Superior temporal gyrus (tissue), 1 donor: ENCODE results near the gene KLHDC8B.
A peak's percentile ranks its signal among the peaks of the same experiment; 100 is the strongest.

Experiments used
- DNase-seq: peaks from one replicate; pipeline ENCODE4 v3.0.0-alpha.2; 2016; ENCODE audit errors: extremely low spot score

KLHDC8B gene

DNA sequence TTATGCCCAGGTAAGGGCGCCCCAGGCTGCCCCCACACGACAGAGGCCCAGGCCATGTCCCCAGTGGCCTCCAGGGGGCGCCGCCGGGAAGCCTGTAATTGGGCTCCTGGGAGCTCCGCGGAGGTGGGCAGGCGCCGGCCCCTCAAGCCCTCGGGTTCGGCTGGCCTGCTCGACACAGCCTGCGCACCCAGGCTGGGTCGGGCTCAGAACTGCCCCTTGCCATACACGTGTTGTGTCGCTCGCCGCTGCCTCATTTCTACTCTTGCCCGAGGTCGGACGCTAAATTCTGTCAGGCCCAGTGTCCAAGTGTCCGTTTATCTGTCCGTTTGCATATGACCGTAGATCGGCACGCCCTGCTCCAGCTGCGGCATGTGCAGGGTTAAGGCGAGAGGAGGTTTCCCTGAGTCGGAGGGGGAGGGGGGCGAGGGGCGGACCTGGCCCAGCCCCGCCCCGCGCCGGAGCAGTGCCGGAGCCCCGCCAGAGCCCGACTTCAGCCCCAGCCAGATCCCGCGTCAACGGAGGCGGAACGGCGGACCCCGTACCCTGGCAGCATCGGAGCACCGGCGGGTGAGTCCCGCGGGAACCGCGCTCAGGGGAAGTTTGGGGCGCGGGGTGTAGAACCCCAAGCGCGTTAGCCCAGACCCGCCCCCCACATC lies at the start of gene KLHDC8B:
KLHDC8B (plus strand) TSS at position 480 of the 656 bp plus-strand sequence. CDS start 1,172 bp downstream, outside the sequence.
- DNase-seq, result peak; percentile 71

DNA sequence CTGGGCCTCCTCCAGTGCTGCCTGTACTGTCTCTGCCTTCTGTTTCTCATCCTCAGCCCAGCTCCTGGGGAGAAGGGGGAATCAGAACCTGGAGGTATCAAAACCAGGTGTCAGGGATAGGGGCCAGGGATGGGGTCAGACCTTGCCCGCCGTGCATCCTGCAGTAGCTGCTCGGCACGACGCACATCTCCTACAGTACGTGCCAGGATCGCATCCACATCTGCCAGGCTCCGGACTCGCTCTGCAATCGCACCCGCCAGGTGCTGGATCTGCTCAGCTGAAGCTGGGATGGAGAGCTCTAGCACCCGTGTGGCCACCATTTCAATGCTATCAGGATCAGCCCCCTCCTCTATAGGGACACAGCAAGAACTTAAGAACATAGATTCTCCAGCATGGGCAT lies 49.4 kb upstream of the KLHDC8B start:
- DNase-seq, result no peak

GRCh38 chr3:49122451-49122850 lies 48.9 kb upstream of the KLHDC8B start:
- no peak for DNase-seq

DNA sequence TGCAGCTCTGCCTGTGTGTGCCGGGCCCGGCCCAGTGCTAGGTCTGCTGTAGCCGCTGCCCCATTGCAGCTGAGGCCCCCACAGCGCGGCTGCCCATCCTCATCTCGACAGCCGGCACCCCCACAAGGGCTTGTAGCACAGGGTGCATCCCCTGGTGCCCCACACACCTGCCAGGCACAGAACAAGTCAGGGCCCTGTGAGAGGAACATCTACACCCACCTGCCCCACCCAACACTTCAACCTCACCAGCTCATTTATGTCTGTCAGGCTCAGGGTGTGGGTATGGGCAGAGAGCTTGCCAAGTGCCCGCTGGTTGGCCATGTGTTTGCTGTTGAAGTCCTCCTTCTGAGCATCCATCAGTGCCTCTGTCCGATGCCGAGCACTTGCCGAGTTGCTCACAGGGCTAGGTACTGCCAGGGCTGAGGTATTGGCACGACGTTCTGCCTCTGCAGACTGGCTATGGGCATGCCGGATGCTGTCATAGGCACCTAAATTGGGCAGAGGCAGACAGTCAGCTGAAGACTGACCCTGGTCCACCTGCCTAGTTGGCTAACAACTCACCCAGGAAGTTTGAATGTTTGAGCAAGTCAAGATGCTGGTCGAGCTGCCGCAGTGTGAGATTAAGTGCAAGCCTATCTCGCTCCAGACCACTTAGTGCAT lies 48.4 kb upstream of the KLHDC8B start:
- no peak for DNase-seq

DNA sequence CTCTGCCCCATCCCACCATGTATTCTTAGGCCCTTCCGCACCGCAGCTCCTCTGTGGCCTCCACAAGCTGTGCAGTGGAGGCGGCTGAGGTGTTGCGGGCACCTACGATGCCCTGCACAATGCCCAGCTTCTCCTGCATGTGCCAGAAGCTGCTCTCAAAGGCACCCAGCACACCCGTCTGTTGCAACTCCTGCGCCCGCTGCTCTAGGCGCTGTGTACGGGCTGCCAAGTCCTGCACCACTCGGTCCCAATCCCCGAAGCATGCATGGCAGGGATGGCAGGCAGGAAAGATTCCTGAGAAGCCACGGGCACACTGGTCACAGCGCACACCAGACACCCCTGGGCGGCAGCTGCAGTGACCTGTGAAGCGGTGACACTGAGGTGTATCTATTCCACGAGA lies 47.7 kb upstream of the KLHDC8B start:
- DNase-seq, result no peak

- DNase-seq, result no peak
These were observed 47.2 kb upstream of the KLHDC8B start for GRCh38 chr3:49124203-49124602.

- peak; percentile 19 for DNase-seq
These were observed 46.3 kb upstream of the KLHDC8B start for GRCh38 chr3:49124991-49125670.

- no peak for DNase-seq
These were observed 40.4 kb upstream of the KLHDC8B start for GRCh38 chr3:49131040-49131439.

- DNase-seq, result no peak
These were observed 39.8 kb upstream of the KLHDC8B start for GRCh38 chr3:49131576-49131975.

DNA sequence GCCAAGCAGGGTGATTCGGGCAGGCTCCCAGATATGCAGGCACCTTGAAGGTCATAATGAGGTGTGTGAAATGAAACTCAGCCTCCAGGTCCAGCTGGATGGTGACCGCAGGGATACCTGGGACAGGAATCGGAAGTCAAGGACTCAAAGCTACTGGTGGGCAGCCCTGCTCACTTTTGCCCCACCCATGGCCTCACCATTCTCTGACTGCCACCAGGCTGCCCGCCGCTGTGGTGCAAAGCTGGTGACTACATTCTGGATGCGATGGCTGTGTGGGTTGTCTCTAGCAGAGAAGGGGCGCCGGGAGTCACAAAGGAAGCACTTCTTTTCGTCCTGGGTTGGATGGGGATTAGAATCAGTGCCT lies 39.3 kb upstream of the KLHDC8B start:
- no peak for DNase-seq

DNA sequence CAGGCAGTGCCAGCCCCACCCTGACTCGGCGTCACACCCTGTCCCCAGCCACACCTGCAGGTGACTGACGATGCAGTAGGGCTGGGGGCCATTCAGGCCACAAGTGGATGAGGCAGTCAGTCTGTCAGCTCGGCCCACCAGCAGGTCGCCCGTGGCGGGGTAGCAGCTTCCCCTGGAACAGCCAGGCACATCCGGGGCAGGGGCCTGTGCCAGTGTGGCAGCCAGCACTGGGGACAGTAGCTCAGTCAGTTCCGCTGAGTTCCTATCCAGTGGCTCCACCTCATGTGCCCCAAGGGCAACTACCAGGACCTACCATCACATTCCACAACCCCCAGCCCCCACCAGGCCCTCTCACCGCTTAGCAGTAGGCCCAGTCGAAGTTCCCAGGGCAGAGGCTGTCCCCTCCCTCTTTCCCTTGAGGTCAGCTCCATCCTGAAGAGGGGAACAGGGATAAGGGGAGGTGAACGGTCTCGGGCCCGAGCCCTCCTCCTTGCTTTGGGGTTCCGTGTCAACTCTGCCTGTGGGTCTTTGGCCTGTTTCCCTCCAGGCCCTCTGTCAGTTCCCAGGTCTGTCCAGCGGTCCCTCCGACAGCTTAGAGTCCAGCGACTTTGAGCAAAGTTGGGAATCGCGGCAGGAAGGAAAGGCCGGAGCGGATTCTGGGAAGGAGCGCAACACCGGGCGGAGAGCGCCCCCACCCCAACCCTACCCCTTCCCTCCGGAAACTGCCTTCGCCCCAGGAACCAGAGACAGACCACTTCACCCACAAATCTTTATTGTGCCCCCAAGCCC lies 38.8 kb upstream of the KLHDC8B start, which contains the start of gene LAMB2:
LAMB2 (minus strand) TSS at position 614 of the 789 bp plus-strand sequence; CDS start at position 431, 183 bp downstream.
- DNase-seq, result peak; percentile 73

DNA sequence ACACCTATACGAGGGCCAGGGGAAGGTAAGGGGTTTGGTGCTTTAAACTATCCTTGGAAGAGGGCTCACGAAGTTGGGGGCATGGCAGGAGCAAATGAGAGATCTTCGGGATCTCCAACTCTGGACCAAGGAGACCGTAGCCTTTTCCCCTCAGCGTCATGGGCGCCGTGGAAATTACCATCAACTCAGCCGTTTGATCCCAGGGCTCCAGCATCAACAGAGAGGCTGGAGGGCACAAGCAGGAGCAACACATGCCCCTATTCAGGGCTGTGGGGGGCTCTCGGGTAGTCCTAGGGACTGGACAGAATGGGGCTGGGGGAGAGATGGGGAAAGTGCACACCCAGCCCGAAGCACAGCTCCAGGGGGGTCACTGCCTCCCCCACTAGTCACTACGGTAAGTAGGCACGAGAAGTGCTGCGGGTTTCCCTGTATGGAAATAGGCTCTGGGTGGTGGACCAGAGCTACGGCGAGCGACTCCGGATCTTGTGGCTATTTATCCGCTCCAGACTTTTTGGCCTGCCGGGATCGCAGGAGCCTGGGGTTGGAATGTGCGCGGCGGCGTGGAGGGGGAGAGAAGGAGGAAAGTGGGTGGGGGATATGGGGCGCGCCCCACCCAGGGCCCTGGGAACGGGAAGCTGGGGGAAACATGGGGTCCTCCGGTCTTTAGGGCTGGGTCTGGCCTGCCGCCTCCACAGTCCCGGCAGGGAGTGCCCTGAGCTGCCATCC lies 38.0 kb upstream of the KLHDC8B start:
- DNase-seq, result peak; percentile 82

DNA sequence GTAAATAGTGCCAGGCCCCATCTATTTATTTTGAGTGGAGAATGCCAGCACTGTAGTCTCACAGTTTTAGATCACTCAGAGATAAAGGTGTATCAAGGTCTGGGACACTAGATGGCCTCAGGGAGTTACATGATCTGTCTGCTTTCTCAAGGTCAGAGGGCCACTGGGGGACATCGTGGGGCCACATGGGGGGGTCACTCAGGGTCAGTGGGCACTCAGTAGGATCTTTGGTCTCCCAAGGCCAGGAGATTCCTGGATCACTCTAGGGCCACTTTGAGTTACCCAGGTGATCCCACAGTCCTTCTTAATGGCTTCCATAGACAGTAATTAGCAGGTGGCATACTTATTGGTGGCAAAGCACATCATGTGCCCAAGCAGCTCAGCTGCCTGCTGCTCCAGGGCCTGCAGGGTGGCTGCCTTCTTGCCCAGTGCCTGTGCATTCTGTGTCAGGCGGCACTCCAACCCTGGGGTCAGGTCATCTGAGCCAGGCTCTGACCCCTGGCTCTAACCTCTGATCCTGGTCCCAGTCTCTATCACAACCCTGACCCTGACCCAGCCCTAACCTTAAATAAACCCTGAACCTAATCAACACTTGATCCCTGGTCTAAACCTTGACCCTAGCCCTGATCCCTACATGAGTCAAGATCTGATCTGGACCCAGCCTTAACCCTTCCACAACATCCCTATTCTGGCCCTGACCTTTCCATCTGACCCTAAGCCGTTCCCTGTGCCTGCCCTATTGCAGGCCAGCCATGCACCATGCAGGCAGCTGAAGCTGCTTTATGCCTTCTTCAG lies 36.7 kb upstream of the KLHDC8B start:
- DNase-seq, result no peak

DNA sequence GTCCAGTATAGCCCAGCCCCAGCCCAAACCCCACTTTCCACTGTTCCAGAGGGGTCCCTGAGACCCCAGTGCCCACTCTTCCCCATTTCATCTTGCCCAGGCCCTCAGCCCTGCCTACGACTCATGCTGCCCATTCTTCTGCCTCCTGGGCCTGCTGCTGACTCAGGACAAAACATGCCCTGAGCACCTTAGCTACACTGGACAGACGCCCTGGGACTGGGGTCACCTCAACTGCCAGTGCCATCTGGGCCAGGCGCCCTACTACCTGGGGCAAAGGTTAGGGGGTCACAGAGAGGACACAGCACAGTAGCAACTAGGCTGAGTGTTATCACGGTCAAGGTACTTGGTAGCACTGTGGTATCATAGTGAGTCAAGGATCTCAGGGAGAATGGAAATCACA lies 35.9 kb upstream of the KLHDC8B start:
- no peak for DNase-seq

DNA sequence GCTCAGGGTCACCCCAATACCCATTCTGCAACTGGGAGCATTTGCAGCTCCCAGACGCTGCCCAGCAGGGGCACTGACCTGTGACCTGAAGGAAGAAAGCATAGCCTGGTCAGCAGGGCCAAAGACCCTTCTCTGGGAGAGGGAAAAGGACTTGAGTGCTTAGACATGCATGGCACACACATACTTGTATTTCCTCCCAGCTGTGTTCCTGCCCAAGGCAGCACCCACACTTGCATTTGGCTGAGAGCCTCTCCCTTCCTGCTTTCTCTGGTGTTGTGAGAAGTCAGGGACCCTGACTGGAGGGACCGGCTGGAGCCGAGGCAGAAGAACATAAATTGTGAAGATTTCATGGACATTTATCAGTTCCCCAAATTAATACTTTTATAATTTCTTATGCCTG lies 31.3 kb upstream of the KLHDC8B start:
- no peak for DNase-seq

DNA sequence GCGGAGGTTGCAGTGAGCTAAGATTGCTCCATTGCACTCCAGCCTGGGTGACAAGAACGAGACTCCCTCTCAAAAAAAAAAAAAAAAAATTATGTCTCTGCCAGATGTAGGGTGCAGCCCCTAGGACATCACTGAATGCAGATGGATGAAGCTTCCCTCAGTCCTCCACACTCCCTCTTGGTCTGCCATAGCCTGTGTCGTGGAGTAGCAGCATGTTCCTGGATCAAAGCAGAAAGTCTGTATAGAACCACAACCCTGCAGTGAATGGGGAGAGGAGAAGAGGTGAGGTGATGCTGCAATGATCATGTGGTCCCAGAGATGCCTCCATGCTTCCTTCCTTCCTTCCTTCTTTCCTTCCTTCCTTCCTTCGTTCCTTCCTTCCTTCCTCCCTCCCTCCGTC lies 23.2 kb upstream of the KLHDC8B start:
- no peak for DNase-seq

DNA sequence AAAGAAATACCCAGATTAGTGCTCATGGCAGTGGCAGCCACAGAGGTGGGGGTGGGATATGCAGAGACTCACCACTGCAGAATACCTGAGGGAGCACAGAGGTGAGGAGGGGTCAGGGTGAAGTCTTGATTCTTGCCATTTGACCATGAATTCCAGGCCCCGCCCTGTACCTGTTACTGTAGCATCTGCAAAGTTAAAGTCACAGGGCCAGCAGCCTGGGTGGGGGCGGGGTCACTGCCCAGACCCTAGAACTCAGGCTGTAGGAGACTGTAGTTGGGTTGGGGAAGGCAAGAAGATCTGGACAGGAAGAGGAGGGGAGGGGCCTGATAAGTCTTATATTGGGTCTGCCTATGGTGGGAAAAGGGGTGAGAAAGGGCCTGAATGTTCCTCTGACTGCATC lies 19.8 kb upstream of the KLHDC8B start:
- DNase-seq, result no peak

GRCh38 chr3:49153349-49153912 lies 18.0 kb upstream of the KLHDC8B start:
- no peak for DNase-seq

GRCh38 chr3:49157289-49157688 lies 14.1 kb upstream of the KLHDC8B start:
- no peak for DNase-seq

- no peak for DNase-seq
These were observed 13.2 kb upstream of the KLHDC8B start for GRCh38 chr3:49158103-49158709.
